A549 (cell line): Measurements from ENCODE around the gene STX18. TPM values are rescaled to one million over a fixed set of nuclear protein-coding genes. Genes with fewer than 3 reads are reported as not detected.

Source experiments
- ATAC-seq, 2 experiments: fragments of 200-7000 bp in 1 of 2; fragments of >200 bp in 1 of 2; cut with Nextera tagmentation in 1 of 2; cut with Tn5 transposase in 1 of 2; 3 replicates each; pipeline versions ENCODE4 v1.8.0 to v1.9.1; 2018 to 2020; ENCODE audit warnings: mild to moderate bottlenecking in 1 of 2, moderate library complexity in 1 of 2
- CTCF ChIA-PET: fragments of 300-600 bp; sonication (Branson Sonifier 250); formaldehyde crosslinking; extraction: SDS; loops from one replicate; lab custom pipeline; 2021; ENCODE audit warnings: antibody characterized with exemption, inconsistent platforms; lab: Yijun Ruan, JAX
- POLR2A ChIA-PET: fragments of 350-600 bp; formaldehyde crosslinking; extraction: SDS; loops from one replicate; lab custom pipeline; 2021; ENCODE audit warnings: antibody characterized with exemption, inconsistent platforms; lab: Yijun Ruan, JAX
- DNase-seq, 2 experiments: peaks; one replicate each; pipeline versions ENCODE4 v3.0.0 to v3.0.0-alpha.2; 2011 to 2016; ENCODE audit warnings: low read depth in 1 of 2, low spot score in 1 of 2
- FAIRE-seq: peaks from 2 replicates; lab custom pipeline; 2011; peaks lifted over from hg19 to GRCh38; lab: Jason Lieb, UNC
- H3K27ac ChIP-seq, 2 experiments: fragments of >200 bp; sonication (Bioruptor Twin); formaldehyde crosslinking; 3 replicates each; pipeline ENCODE4 v1.5.1; 2016 to 2017
- H3K4me1 ChIP-seq: fragments of >200 bp; sonication (Bioruptor Twin); formaldehyde crosslinking; 3 replicates; pipeline ENCODE4 v1.6.1; 2016
- H3K4me2 ChIP-seq: fragments of >200 bp; sonication (Bioruptor Twin); formaldehyde crosslinking; 3 replicates; pipeline ENCODE4 v1.6.1; 2016
- H3K4me3 ChIP-seq: fragments of >200 bp; sonication (Bioruptor Twin); formaldehyde crosslinking; 3 replicates; pipeline ENCODE4 v1.5.1; 2016
- H3K9me3 ChIP-seq: fragments of >200 bp; sonication (Bioruptor Twin); formaldehyde crosslinking; 3 replicates; pipeline ENCODE4 v1.6.1; 2016
- BHLHE40 ChIP-seq: IDR thresholded peaks from 2 replicates; pipeline ENCODE4 v1.6.1; 2012; ENCODE audit warnings: low read depth, low read length, inconsistent platforms
- CBX8 ChIP-seq: fragments of 200-600 bp; sonication (generic); IDR thresholded peaks from 2 replicates; pipeline ENCODE4 v1.6.1; 2016
- CEBPB ChIP-seq, 2 experiments: fragments of >200 bp in 1 of 2; sonication (Bioruptor Twin) in 1 of 2; formaldehyde crosslinking in 1 of 2; IDR thresholded peaks; 2 replicates each; pipeline ENCODE4 v1.6.1; 2012 to 2016
- CHD2 ChIP-seq: fragments of 150-350 bp; IDR thresholded peaks from 2 replicates; pipeline ENCODE4 v1.6.1; 2014; ENCODE audit warnings: low read length; ENCODE audit not compliant: partially characterized antibody
- CHD4 ChIP-seq: fragments of 200-600 bp; sonication (generic); IDR thresholded peaks from 2 replicates; pipeline ENCODE4 v1.6.1; 2016; ENCODE audit warnings: antibody characterized with exemption, mild to moderate bottlenecking, borderline replicate concordance
- EHMT2 ChIP-seq: fragments of 200-600 bp; sonication (generic); IDR thresholded peaks from 2 replicates; pipeline ENCODE4 v1.6.1; 2016; ENCODE audit warnings: antibody characterized with exemption, low read depth, mild to moderate bottlenecking, moderate library complexity
- FOSB ChIP-seq: fragments of 250-450 bp; sonication (Bioruptor Pico); IDR thresholded peaks from 2 replicates; pipeline ENCODE4 v1.5.0; 2020; ENCODE audit warnings: mild to moderate bottlenecking, moderate library complexity
- FOSL2 ChIP-seq, 2 experiments: fragments of 450-650 bp in 1 of 2; fragments of >200 bp in 1 of 2; sonication (Bioruptor Twin) in 1 of 2; formaldehyde crosslinking; IDR thresholded peaks; 2 replicates each; pipeline versions ENCODE4 v1.5.0 to v1.6.1; 2016 to 2020; ENCODE audit warnings: mild to moderate bottlenecking in 1 of 2, moderate library complexity in 1 of 2
- HDAC2 ChIP-seq: fragments of 200-600 bp; sonication (generic); IDR thresholded peaks from 2 replicates; pipeline ENCODE4 v1.6.1; 2016
- HEYL ChIP-seq: fragments of 250-450 bp; sonication (Bioruptor Pico); IDR thresholded peaks from 2 replicates; pipeline ENCODE4 v1.8.0; 2021; ENCODE audit warnings: mild to moderate bottlenecking, moderate library complexity
- JUN ChIP-seq, 2 experiments: fragments of >200 bp; sonication (Bioruptor Twin); formaldehyde crosslinking; IDR thresholded peaks; 2 replicates in 1 of 2; 3 replicates in 1 of 2; pipeline ENCODE4 v1.6.1; 2016 to 2017
- JUNB ChIP-seq: fragments of >200 bp; sonication (Bioruptor Twin); formaldehyde crosslinking; IDR thresholded peaks from 2 replicates; pipeline ENCODE4 v1.6.1; 2016
- MYC ChIP-seq: IDR thresholded peaks from 2 replicates; pipeline ENCODE4 v1.6.1; 2012; ENCODE audit warnings: mild to moderate bottlenecking, inconsistent platforms, low read length, improper control_type of control experiment, borderline replicate concordance
- NR3C1 ChIP-seq: fragments of >200 bp; sonication (Bioruptor Twin); formaldehyde crosslinking; IDR thresholded peaks from 3 replicates; pipeline ENCODE4 v1.6.1; 2017
- PHF8 ChIP-seq: fragments of 200-600 bp; sonication (generic); IDR thresholded peaks from 2 replicates; pipeline ENCODE4 v1.6.1; 2016; ENCODE audit warnings: low read depth, mild to moderate bottlenecking, antibody characterized with exemption, moderate library complexity, borderline replicate concordance
- RARB ChIP-seq: fragments of 250-450 bp; sonication (Bioruptor Pico); IDR thresholded peaks from 2 replicates; pipeline ENCODE4 v1.8.0; 2021; ENCODE audit warnings: mild to moderate bottlenecking, moderate library complexity
- RFX5 ChIP-seq: fragments of 450-650 bp; IDR thresholded peaks from 2 replicates; pipeline ENCODE4 v1.7.1; 2014; ENCODE audit warnings: antibody characterized with exemption, mild to moderate bottlenecking, moderate library complexity
- RNF2 ChIP-seq: fragments of 200-600 bp; sonication (generic); IDR thresholded peaks from 2 replicates; pipeline ENCODE4 v1.6.1; 2016; ENCODE audit warnings: low read depth, mild to moderate bottlenecking, antibody characterized with exemption, moderate library complexity, borderline replicate concordance
- SMC3 ChIP-seq: fragments of >200 bp; sonication (Bioruptor Twin); formaldehyde crosslinking; IDR thresholded peaks from 3 replicates; pipeline ENCODE4 v1.6.1; 2018; ENCODE audit warnings: inconsistent platforms
- SREBF2 ChIP-seq: fragments of 450-650 bp; IDR thresholded peaks from 2 replicates; pipeline ENCODE4 v1.6.1; 2014; ENCODE audit warnings: mild to moderate bottlenecking, moderate library complexity
- ZFP36 ChIP-seq: fragments of 450-650 bp; IDR thresholded peaks from 2 replicates; pipeline ENCODE4 v1.6.1; 2014; ENCODE audit warnings: borderline replicate concordance; ENCODE audit not compliant: partially characterized antibody
- ZNF302 ChIP-seq: fragments of 250-450 bp; sonication (Bioruptor Pico); IDR thresholded peaks from 2 replicates; pipeline ENCODE4 v1.9.0; 2021; ENCODE audit warnings: inconsistent platforms, mild to moderate bottlenecking, moderate library complexity
- WGBS: methylation state at CpG from one replicate; pipeline ENCODE4 v1.1.6; 2017; ENCODE audit errors: missing lambda C conversion rate; 5-methylcytosine and 5-hydroxymethylcytosine counted together
- polyA plus RNA-seq, 4 experiments: library from polyadenylated mRNA; depleted of rRNA in 3 of 4; stranded (reverse); fragments of >200 nt; fragmentation: RNase III in 1 of 4; extraction: RNeasy Plus Mini Kit Qiagen cat#74134 plus additional on column Dnase treatment in 1 of 4; gene quantifications; 2 replicates in 3 of 4; 3 replicates in 1 of 4; pipeline ENCODE4 v1.2.3, GENCODE V29; 2011 to 2017
- TF ChIP-seq, protein P1 (sequence below): fragments of >200 bp; sonication (Bioruptor Twin); formaldehyde crosslinking; IDR thresholded peaks from 3 replicates; pipeline ENCODE4 v1.6.1; 2016
- TF ChIP-seq, protein P2 (sequence below): IDR thresholded peaks from 2 replicates; pipeline ENCODE4 v1.6.1; 2012
- TF ChIP-seq, protein P3 (sequence below): fragments of 250-450 bp; sonication (Bioruptor Pico); IDR thresholded peaks from 2 replicates; pipeline ENCODE4 v1.5.0; 2020; ENCODE audit warnings: low read depth, mild to moderate bottlenecking, moderate library complexity
- TF ChIP-seq, protein P4 (sequence below): fragments of 250-450 bp; sonication (Bioruptor Pico); IDR thresholded peaks from 2 replicates; pipeline ENCODE4 v1.5.0; 2021; ENCODE audit warnings: mild to moderate bottlenecking, moderate library complexity, borderline replicate concordance
- TF ChIP-seq, protein P5 (sequence below): fragments of >200 bp; sonication (Bioruptor Twin); formaldehyde crosslinking; IDR thresholded peaks from 3 replicates; pipeline ENCODE4 v1.5.1; 2016

STX18 gene
- polyA plus RNA-seq, 2 of the 4 experiments (the other 2 are of a cell fraction) = 13.4 to 19.6 TPM

DNA sequence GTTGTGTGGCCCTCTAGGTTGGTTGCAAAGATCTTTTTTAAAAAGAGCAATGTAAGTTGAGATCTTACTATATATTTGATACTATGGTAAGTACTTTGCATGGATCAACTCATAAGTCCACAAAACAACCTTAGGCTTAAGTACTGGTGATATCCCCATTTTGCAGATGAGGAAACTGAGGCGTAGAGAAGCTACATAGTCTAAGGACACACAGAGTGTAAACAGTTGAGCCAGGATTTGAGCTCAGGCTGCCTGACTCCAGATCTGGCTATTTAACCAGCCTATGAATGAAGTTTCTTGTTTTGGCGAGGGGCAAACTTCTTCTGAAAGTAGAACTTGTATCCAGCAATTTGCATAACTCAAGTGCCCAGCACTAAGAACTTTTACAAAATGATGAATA lies 38.6 kb upstream of the STX18 start:
- CTCF ChIA-PET = no interaction called here

DNA sequence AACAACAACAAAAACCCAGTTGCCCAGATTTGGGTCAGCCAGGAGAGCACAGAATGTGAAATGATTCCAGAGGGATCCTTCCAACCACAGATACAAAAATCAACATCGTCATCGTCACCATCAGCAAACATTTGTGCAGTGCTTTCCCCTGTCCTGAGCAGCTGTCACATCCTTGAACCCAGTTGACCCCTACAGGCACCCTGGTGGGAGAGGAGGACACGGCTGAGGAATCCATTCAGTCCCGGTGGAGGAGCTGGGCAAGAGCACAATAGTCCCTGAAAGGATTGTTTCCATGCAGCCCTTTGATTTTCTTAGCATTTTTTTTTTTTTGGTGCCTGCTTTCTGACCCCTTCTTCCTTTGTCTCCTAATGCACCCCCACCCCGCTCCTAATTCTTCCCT lies 37.1 kb upstream of the STX18 start:
- FAIRE-seq (no peak), ATAC-seq (no peak), DNase-seq (no peak)
- Histone ChIP-seq H3K4me1 (no peaks in the 10 kb centered on the region), H3K27ac (no peak overlapping the region), H3K4me3 (no peak overlapping the region), H3K4me2 (no peak overlapping the region), H3K9me3 (no peaks in the 10 kb centered on the region)
- TF ChIP-seq SREBF2 (no peak), SMC3 (no peak), JUN (IDR thresholded peaks at IDR 0.05) (no peak), HEYL (CRISPR knock-in tag) (no peak), CBX8 (no peak), CHD2 (no peak), RARB (CRISPR knock-in tag) (no peak), PHF8 (no peak)
- TF ChIP-seq, protein P1, sequence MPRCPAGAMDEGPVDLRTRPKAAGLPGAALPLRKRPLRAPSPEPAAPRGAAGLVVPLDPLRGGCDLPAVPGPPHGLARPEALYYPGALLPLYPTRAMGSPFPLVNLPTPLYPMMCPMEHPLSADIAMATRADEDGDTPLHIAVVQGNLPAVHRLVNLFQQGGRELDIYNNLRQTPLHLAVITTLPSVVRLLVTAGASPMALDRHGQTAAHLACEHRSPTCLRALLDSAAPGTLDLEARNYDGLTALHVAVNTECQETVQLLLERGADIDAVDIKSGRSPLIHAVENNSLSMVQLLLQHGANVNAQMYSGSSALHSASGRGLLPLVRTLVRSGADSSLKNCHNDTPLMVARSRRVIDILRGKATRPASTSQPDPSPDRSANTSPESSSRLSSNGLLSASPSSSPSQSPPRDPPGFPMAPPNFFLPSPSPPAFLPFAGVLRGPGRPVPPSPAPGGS = no peak
- TF ChIP-seq, protein P2, sequence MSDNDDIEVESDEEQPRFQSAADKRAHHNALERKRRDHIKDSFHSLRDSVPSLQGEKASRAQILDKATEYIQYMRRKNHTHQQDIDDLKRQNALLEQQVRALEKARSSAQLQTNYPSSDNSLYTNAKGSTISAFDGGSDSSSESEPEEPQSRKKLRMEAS = no peak
- TF ChIP-seq, protein P3, sequence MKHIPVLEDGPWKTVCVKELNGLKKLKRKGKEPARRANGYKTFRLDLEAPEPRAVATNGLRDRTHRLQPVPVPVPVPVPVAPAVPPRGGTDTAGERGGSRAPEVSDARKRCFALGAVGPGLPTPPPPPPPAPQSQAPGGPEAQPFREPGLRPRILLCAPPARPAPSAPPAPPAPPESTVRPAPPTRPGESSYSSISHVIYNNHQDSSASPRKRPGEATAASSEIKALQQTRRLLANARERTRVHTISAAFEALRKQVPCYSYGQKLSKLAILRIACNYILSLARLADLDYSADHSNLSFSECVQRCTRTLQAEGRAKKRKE = no peak
- 70% methylated on average over 4 of the region's 5 CpGs for WGBS
- ChIA-PET POLR2A (no interaction called here), CTCF (interaction anchor here (0.8 kb wide), 1 partner anchor 71 kb away, joined by 4 read pairs; no protein-coding TSS in a partner anchor)

More for the DNA sequence above, 38.6 kb upstream of the STX18 start:
- no peak for FAIRE-seq
- TF ChIP-seq, protein P3 = no peak
- TF ChIP-seq HDAC2 (no peak), CBX8 (no peak), FOSB (CRISPR knock-in tag) (no peak), JUNB (no peak), RFX5 (no peak), CHD2 (no peak), RNF2 (no peak), BHLHE40 (no peak)
- no peaks in the 10 kb centered on the region for H3K9me3 ChIP-seq
- H3K4me3 ChIP-seq = no peak overlapping the region
- no peak for ATAC-seq
- no peak overlapping the region for H3K27ac ChIP-seq
- DNase-seq = no peak
- 84% methylated on average over 2 of the region's 2 CpGs for WGBS
- H3K4me1 ChIP-seq = no peaks in the 10 kb centered on the region
- POLR2A ChIA-PET = no interaction called here
- no peak overlapping the region for H3K4me2 ChIP-seq

DNA sequence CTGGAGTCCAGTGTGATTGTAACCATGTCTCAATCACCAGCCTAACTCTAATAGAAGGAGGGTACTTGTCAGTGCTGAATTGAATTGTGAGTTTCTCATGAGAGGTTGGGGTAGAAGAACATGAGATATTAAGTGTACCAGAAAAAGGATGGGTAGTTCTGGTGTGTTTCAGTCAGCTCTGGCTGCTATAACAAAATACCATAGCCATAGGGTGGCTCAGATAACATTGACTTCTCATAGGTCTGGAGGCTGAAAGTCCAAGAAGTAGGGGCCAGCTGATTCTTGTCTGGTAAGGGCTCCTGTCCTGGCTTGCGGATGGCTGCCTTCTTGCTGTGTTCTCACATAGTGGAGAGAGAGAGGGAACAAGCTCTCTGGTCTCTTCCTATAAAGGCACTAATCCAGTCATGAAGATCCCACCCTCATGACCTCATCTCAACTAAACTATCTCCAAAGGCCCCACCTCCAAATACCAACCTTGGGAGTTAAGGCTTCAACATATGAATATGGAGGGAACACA lies 35.6 kb upstream of the STX18 start:
- CTCF ChIA-PET = interaction anchor here (1.8 kb wide), 1 partner anchor 12 kb away, joined by 4 read pairs; no protein-coding TSS in a partner anchor
- Histone ChIP-seq H3K27ac (no peak overlapping the region), H3K4me2 (no peak overlapping the region), H3K4me3 (no peak overlapping the region), H3K4me1 (no peaks in the 10 kb centered on the region), H3K9me3 (no peaks in the 10 kb centered on the region)
- DNase-seq (no peak), FAIRE-seq (no peak), ATAC-seq (no peak)
- POLR2A ChIA-PET = no interaction called here
- 100% methylated on average over 1 of the region's 1 CpG for WGBS
- TF ChIP-seq, protein P4, sequence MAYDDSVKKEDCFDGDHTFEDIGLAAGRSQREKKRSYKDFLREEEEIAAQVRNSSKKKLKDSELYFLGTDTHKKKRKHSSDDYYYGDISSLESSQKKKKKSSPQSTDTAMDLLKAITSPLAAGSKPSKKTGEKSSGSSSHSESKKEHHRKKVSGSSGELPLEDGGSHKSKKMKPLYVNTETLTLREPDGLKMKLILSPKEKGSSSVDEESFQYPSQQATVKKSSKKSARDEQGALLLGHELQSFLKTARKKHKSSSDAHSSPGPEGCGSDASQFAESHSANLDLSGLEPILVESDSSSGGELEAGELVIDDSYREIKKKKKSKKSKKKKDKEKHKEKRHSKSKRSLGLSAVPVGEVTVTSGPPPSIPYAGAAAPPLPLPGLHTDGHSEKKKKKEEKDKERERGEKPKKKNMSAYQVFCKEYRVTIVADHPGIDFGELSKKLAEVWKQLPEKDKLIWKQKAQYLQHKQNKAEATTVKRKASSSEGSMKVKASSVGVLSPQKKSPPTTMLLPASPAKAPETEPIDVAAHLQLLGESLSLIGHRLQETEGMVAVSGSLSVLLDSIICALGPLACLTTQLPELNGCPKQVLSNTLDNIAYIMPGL (CRISPR knock-in tag) = no peak
- TF ChIP-seq FOSL2 (IDR thresholded peaks at IDR 0.05) = no peak
- TF ChIP-seq FOSL2 (CRISPR knock-in tag; IDR thresholded peaks at IDR 0.05) = no peak
- TF ChIP-seq CEBPB (IDR thresholded peaks at IDR 0.05) = no peak
- no peak for TF ChIP-seq EHMT2
- no peak for TF ChIP-seq FOSB (CRISPR knock-in tag)
- TF ChIP-seq ZNF302 (CRISPR knock-in tag) = no peak
- TF ChIP-seq BHLHE40 = no peak
- TF ChIP-seq, protein P5, sequence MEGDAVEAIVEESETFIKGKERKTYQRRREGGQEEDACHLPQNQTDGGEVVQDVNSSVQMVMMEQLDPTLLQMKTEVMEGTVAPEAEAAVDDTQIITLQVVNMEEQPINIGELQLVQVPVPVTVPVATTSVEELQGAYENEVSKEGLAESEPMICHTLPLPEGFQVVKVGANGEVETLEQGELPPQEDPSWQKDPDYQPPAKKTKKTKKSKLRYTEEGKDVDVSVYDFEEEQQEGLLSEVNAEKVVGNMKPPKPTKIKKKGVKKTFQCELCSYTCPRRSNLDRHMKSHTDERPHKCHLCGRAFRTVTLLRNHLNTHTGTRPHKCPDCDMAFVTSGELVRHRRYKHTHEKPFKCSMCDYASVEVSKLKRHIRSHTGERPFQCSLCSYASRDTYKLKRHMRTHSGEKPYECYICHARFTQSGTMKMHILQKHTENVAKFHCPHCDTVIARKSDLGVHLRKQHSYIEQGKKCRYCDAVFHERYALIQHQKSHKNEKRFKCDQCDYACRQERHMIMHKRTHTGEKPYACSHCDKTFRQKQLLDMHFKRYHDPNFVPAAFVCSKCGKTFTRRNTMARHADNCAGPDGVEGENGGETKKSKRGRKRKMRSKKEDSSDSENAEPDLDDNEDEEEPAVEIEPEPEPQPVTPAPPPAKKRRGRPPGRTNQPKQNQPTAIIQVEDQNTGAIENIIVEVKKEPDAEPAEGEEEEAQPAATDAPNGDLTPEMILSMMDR = no peak
- TF ChIP-seq, protein P1 = no peak
- no peak for TF ChIP-seq SMC3
- TF ChIP-seq CHD4 = no peak
- no peak for TF ChIP-seq ZFP36
- TF ChIP-seq NR3C1 = no peak
- no peak for TF ChIP-seq MYC
